Measurements from ENCODE around the gene PHF21A. TPM values are rescaled to one million over a fixed set of nuclear protein-coding genes. Genes with fewer than 3 reads are reported as not detected.
"Not testable (repeated sequence)": the region's sequence is repeated elsewhere in the genome, so short reads cannot be mapped to it uniquely, and the experiment has no call there.

Gene PHF21A
- total RNA-seq, 4 donors from 2014 or later: 28.5 to 53.9 (median 42.2) TPM

DNA sequence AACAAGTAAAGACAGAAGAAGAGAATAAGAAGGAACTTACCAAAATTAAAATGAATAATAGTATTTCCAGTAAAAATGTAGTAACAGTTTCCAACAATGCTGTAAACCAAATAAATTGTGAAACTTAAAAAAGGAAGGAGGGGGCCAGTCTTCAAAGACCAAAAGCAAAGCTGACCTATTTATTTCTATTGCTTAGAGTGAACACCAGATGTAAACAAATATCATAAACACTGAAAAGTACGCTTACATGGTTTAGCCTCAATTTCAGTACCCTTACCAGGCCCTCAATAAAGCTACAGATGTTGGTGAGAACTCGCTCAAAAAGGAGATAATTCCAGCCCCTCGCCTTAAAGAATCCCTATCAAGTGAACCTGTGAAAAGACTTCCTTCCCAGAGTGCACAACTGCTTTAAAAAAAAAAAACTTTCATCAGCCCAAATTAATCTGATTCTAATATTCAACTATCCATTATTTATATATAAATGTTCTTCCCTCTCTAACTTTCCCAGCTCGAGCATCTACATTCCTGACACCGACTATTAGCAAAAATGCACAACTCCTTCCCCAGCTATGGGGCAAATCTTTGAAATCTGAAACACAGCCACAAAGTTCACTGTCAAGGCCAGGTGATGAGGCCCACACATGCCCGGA lies 2.4 kb downstream of the PHF21A start:
- 15 to 18% methylated on average over 6 of the region's 6 CpGs for WGBS, 2 donors (ENCODE audit: low coverage in 1 of 2)
- Histone ChIP-seq H3K27ac (peak overlapping the region; percentile 89 to 100 (median 95)), H3K27me3 (no peaks in the 10 kb centered on the region), H3K4me1 (peaks cover 7 to 63% (median 12%) of the 10 kb centered on the region in 3 donors), H3K36me3 (no peaks in the 10 kb centered on the region), H3K9me3 (no peaks in the 10 kb centered on the region), H3K4me3 (peak overlapping the region; percentile 92 to 95)
- TF ChIP-seq POLR2AphosphoS5 (IDR thresholded peaks at IDR 0.05) (no peak), POLR2A (IDR thresholded peaks at IDR 0.05) (no peak), EP300 (IDR thresholded peaks at IDR 0.05) (no peak)
- TF ChIP-seq, protein P1, sequence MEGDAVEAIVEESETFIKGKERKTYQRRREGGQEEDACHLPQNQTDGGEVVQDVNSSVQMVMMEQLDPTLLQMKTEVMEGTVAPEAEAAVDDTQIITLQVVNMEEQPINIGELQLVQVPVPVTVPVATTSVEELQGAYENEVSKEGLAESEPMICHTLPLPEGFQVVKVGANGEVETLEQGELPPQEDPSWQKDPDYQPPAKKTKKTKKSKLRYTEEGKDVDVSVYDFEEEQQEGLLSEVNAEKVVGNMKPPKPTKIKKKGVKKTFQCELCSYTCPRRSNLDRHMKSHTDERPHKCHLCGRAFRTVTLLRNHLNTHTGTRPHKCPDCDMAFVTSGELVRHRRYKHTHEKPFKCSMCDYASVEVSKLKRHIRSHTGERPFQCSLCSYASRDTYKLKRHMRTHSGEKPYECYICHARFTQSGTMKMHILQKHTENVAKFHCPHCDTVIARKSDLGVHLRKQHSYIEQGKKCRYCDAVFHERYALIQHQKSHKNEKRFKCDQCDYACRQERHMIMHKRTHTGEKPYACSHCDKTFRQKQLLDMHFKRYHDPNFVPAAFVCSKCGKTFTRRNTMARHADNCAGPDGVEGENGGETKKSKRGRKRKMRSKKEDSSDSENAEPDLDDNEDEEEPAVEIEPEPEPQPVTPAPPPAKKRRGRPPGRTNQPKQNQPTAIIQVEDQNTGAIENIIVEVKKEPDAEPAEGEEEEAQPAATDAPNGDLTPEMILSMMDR (IDR thresholded peaks at IDR 0.05): no peak
- ATAC-seq: no peak

DNA sequence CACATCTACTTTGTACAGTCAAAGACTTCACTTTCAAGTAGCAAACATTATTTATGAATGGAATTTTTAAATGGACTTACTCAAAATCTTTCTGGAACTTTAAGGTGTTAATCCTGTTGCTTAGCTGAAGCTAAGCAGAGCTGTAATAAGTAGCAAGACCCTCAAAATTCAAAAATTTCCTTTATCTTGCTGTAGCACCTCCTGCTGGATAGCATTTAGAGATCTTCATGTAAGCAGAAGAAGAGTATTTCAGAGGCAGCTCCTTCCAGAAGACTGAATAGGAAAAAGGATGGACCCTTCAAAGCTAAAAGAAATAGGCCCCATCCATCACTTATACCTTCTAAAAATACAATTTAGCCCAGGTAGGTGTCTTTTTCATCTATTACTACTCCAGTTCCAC lies 3.4 kb downstream of the PHF21A start:
- H3K36me3 ChIP-seq: no peaks in the 10 kb centered on the region
- H3K4me1 ChIP-seq: peaks cover 7 to 68% (median 12%) of the 10 kb centered on the region in 3 donors
- H3K27ac ChIP-seq: peak overlapping the region in 2 of 4 donors; percentile 93 to 97
- H3K4me3 ChIP-seq: peak overlapping the region in 1 of 2 donors; percentile 92
- no peak for ATAC-seq
- H3K9me3 ChIP-seq: no peaks in the 10 kb centered on the region
- H3K27me3 ChIP-seq: no peaks in the 10 kb centered on the region
- TF ChIP-seq, protein P1 (IDR thresholded peaks at IDR 0.05): peak in 1 of 4 experiments; percentile 19
- TF ChIP-seq POLR2AphosphoS5 (IDR thresholded peaks at IDR 0.05) (no peak), EP300 (IDR thresholded peaks at IDR 0.05) (no peak), POLR2A (IDR thresholded peaks at IDR 0.05) (no peak)

DNA sequence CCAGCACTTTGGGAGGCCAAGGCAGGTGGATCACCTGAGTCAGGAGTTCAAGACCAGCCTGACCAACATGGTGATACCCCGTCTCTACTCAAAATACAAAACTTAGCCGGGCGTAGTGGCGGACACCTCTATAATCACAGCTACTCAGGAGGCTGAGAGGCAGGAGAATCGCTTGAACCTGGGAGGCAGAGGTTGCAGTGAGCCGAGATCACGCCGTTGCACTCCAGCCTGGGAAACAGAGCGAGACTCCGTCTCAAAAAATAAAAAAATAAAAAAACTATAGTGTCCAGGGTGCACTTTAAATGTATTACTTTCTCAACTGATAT lies 4.6 kb downstream of the PHF21A start:
- Histone ChIP-seq H3K4me1 (peaks cover 7 to 72% (median 12%) of the 10 kb centered on the region in 3 donors), H3K27ac (peak overlapping the region in 2 of 4 donors; percentile 23 to 42)
- H3K27me3 ChIP-seq, H3K9me3 ChIP-seq, H3K36me3 ChIP-seq, ATAC-seq, H3K4me3 ChIP-seq: not testable (repeated sequence)
- 69 to 80% methylated on average over 6 to 9 of the region's 10 CpGs for WGBS, 2 donors (ENCODE audit: low coverage in 1 of 2)

DNA sequence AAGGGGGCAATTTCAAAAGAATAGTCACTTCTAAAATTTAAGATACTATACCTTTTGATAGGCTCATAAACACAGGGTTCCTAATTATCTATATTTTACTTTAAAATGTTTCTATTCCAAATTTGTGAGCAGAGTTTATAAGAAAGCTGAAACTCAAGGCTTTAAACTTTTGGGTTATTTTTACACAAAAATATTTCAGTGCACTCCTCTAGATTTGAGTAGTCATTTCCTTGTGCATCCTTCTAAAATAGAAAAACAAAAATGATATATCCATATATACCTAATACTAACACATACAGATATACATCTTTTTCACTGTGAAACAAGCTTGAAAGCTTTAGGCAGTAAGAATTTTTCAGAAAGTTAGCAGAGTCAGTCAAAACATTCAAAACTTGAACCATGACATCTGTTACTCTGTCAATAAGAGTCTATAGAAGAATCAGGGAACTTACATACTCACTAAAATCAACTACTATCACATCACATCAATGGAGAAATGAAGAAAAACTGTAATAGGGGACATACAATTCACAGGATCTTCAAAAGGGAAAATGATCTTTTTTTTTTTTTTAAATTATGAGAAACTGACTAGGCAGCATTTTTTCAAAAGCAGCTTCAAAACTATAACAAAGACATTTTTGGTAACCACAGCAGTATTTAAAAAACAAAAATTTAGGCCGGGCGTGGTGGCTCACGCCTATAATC lies 5.1 kb downstream of the PHF21A start:
- Histone ChIP-seq H3K36me3 (no peaks in the 10 kb centered on the region), H3K4me1 (peaks cover 7 to 77% (median 12%) of the 10 kb centered on the region in 3 donors)
- TF ChIP-seq POLR2AphosphoS5 (IDR thresholded peaks at IDR 0.05) (no peak), EP300 (IDR thresholded peaks at IDR 0.05) (no peak), POLR2A (IDR thresholded peaks at IDR 0.05) (no peak)
- TF ChIP-seq, protein P1 (IDR thresholded peaks at IDR 0.05): no peak

DNA sequence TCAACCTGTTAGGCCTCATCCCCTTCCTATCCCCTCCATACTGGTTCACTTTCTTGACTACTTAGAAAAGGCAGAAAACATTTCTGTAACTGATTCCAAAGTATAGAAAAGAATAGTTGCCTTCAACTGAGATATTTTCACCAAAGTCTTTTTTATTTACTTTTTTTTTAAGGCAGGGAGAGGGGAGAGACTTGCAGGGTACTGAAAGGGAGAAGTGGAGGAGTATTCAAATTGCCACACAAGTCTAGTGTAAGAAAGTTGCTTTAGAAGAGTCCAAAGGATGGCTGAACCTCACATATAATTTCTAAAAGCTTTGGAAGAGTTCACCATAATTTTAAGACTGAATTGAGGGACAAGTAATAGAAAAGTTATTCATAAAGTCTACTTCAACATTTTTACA lies 6.3 kb downstream of the PHF21A start:
- no peaks in the 10 kb centered on the region for H3K9me3 ChIP-seq
- no peak for TF ChIP-seq POLR2AphosphoS5 (IDR thresholded peaks at IDR 0.05)
- TF ChIP-seq POLR2A (IDR thresholded peaks at IDR 0.05): no peak
- TF ChIP-seq, protein P1 (IDR thresholded peaks at IDR 0.05): no peak
- no peak for TF ChIP-seq EP300 (IDR thresholded peaks at IDR 0.05)
- peak overlapping the region in 1 of 4 donors; percentile 42 for H3K27ac ChIP-seq
- no peaks in the 10 kb centered on the region for H3K36me3 ChIP-seq
- ATAC-seq: no peak
- H3K27me3 ChIP-seq: no peaks in the 10 kb centered on the region
- H3K4me1 ChIP-seq: peaks cover 7 to 81% (median 12%) of the 10 kb centered on the region in 3 donors
- H3K4me3 ChIP-seq: no peak overlapping the region

More for the DNA sequence above, 5.1 kb downstream of the PHF21A start:
- no peak for ATAC-seq
- H3K4me3 ChIP-seq: no peak overlapping the region
- no peaks in the 10 kb centered on the region for H3K27me3 ChIP-seq
- no peaks in the 10 kb centered on the region for H3K9me3 ChIP-seq
- peak overlapping the region in 2 of 4 donors; percentile 23 to 42 for H3K27ac ChIP-seq
- 59% methylated on average over 3 of the region's 3 CpGs; no CpG with 5 or more reads in 1 of the 2 donors for WGBS, 2 donors (ENCODE audit: low coverage in 1 of 2)

Data from gastroesophageal sphincter (tissue), 4 donors.